Fibroblast of upper back skin (primary cell): ENCODE results near the gene NKIRAS1.
"Not testable (repeated sequence)": the region's sequence is repeated elsewhere in the genome, so short reads cannot be mapped to it uniquely, and the experiment has no call there.

ENCODE experiments used
- DNase-seq: peaks from one replicate; pipeline ENCODE4 v3.0.0-alpha.2; 2013

Gene NKIRAS1

DNA sequence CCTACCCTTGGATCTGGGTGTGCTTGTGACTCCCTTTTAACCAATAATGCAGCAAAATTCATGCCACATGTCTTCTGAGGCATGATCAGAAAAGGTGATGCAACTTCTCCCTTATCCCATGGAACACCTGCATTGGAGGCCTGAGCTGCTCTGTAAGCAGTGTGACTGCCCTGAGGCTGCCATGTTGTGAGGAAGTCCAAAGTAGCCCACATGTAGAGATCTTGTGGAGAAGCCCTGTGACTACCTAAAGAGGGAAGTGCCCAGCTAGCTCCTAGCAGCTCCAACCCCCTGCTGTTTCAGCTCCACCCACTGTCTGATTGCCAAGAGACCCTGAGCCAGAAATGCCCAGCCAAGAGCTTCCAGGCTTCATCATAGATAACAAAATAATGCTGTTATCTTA, 21.9 kb upstream of the NKIRAS1 start:
- no peak for DNase-seq

DNA sequence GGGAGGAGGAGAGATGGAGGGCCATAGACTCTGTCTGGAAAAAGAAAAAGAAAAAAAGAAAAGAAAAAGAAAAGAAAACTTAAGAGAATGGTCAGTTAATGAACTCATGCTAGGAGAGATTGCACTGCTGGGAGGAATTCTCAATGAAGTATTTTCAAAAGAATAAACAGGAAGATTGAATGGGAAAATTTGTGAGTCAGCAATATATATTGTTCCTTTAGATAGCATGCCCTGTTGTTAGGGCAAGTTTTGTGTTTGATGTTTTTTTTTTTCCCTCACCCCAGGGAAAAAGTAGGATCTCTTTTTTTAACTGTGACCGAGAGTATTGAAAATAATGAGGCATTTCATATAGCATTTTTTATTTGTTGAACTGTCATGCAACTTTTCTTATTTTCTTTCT, 20.5 kb upstream of the NKIRAS1 start:
- no peak for DNase-seq

DNA sequence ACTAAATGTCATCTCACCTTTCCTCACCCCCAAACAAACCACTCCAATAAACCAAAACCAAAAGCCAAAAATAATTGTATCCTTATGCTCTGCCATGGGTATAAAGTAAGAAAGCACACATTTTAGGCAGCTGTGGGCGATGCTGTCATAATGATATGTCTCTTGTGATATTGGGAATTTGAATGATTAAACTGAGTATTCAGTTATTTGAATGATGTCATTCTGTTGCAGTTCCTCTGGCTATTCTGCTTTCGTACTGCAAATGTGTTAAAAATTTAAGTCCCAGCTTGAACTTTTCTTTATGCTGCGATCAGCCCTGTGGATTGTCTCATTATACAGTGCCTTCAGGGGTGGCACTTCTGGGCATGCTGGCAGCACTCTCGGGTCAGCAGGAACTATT, 17.5 kb upstream of the NKIRAS1 start:
- no peak for DNase-seq

DNA sequence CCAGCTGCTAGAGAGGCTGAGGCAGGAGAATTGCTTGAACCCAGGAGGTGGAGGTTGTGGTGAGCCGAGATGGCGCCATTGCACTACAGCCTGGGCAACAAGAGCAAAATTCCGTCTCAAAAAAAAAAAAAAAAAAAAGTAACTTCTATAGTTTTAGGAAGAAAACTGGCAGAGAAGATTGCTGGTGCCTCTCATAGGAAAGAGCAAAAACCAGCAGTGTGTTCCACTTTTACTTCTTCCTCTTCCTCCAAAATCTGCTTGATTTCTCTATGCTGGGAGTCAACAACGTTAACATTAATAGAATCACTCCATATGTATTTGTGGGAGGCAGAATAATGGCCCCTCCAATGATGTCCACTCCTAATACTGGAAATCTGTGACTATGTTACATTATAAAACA, 15.8 kb upstream of the NKIRAS1 start:
- DNase-seq = no peak

DNA sequence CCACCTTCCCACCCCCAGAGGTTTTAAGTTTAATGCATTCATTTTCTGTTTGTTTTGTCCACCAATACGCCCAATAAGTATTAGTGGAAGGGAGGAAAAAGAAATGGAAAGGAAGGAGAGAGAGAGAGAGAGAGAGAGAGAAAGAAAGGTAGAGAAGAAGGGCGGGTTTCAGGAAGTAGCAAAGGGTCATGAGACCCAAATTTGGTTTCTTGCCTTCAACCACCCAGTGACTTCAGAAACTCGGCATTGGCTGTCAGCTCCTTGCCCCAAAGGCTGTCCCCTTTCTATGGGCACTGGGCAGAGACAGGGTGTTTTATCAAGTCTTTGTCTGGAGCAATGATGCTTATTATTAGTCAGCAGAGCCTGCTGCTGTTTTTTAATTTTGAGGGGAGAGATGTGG, 14.8 kb upstream of the NKIRAS1 start:
- DNase-seq = no peak

DNA sequence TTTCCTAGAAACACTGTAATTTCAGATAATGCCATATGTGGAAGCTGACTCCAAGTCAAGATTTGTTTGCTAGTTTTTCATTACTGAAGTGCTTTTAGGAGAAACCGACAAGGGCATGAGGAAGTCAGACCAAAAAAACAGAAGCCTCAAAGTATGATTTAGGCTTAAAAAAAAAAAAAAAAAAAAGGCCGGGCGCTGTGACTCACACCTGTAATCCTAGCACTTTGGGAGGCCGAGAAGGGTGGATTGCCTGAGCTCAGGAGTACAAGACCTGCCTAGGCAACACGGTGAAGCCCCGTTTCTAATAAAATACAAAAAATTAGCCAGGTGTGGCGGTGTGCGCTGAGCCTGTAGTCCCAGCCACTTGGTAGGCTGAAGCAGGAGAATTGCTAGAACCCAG, 11.7 kb upstream of the NKIRAS1 start:
- DNase-seq = no peak

DNA sequence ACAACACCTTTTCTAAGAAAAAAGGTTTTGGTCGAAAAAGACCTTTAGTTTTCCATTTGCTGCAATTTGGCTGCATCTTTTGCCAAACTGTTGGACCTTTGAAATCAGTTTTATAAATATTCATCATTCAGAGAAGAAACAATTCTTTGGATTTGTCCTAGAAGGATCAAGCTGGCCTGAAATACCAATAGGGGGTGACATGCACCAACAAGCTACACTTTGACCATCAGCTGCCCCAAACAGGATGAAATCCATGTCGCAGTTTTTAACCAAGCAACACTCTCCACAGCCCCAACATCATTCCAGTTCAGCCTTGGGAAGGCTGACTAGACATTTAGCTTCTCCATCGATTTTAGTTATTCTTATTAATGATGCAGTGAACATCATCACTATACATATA, 9.9 kb upstream of the NKIRAS1 start:
- DNase-seq = no peak

DNA sequence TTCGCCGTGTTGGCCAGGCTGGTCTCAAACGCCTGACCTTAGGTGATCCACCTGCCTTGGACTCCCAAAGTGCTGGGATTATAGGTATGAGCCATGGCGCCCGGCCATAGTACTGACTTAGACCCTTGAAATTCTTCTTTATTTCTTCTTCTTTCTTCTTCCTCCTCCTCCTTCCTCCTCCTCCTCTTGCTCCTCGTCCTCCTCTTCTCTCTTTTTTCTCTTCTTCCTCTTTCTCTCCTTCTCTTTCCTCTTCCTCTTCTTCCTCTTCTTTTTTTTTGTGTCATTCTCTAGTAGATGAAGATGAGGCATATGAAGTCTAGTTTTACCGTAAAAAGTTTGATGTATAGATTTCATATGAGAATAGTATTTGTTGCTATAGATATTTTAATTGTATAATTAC, 9.5 kb upstream of the NKIRAS1 start:
- DNase-seq = no peak

DNA sequence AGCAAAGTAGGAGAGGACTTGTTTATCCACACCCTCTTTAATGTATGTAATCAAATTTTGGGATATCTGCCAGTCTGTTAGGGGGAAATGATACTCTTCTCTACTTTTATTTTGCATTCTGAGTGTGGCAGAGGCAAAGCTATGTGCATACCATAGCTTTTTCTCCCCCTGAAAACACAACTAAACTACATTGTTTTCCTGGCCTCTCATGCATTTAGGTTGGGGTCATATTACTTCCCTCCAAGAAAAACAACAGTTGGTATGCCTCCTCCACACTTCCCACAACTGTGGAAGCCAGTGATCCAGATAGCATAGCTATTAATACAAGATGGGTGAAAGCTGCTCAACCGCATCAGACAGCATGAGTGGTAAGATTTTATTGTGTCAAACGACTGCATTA, 7.0 kb upstream of the NKIRAS1 start:
- peak; percentile 63 for DNase-seq

DNA sequence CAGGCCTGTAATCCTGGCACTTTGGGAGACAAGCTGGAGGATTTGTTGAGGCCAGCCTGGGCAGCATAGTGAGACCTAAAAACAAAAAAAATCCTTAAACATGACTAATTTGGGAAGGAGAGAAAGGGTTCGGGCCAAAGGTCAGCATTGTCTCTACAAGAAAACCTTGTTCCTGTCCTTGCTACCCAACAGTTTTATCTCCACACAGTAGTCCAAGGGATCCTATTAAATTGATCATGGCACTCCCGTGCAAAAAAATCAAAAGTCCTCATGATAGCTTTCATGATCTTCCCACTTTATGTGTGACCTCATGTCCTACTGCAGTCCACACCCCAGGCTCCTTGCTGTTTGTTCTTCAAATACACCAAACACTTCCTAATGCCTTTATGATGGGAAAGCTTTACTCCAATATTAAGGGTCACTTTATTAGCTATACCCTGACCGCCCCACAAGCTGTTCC, 4.3 kb upstream of the NKIRAS1 start:
- no peak for DNase-seq

DNA sequence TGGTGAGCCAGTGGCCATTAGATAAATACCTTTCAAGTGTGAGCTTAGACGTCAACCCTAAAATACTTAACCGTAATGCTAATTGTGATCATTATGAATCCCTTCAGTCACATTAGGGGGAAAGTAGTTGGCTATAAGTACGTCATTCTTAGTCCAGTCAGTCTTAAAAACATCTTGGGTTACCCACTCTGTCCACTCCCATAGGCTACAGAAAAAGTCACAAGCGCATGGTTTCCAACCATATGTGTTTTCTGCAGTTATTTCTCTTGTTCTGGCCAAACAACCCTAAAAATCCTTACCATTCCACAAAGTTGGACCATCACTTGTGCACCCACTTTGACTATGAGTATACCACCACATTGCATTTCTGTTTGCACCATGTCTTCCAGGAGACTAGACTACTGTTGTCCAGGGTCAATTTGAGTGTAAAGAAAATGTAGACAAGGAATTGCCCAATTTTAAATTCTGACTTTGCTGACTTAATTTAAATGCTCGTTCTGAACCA, 3.4 kb upstream of the NKIRAS1 start:
- no peak for DNase-seq

DNA sequence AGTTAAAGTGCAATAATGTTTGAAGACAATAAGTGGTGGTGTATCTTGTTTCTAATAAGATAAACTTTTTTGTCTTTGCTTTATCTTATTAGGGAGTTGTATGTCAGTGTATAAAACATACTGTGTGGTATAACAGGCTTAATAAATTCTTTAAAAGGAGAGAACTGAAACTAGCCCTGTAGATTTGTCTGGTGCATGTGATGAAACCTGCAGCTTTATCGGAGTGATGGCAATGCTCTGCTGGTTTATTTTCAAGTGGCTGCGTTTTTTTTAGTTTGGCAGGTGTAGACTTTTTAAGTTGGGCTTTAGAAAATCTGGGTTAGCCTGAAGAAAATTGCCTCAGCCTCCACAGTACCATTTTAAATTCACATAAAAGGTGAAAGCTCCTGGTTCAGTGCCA, 2.8 kb upstream of the NKIRAS1 start:
- DNase-seq = no peak

DNA sequence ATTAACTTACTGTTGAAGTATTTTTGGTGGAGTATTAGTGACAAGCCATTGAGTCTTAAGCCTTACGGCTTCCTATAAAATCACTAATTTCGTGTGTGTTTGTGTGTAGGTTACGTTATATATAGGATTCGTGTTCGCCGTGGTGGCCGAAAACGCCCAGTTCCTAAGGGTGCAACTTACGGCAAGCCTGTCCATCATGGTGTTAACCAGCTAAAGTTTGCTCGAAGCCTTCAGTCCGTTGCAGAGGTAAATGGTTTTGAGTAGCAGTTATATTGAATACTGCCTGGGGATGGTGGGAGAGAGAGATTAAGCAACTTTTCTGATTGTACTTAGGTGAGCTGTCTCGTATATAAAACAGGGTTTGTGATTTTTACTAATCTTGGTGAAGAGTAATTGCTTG, 1.5 kb upstream of the NKIRAS1 start:
- not testable (repeated sequence) for DNase-seq

DNA sequence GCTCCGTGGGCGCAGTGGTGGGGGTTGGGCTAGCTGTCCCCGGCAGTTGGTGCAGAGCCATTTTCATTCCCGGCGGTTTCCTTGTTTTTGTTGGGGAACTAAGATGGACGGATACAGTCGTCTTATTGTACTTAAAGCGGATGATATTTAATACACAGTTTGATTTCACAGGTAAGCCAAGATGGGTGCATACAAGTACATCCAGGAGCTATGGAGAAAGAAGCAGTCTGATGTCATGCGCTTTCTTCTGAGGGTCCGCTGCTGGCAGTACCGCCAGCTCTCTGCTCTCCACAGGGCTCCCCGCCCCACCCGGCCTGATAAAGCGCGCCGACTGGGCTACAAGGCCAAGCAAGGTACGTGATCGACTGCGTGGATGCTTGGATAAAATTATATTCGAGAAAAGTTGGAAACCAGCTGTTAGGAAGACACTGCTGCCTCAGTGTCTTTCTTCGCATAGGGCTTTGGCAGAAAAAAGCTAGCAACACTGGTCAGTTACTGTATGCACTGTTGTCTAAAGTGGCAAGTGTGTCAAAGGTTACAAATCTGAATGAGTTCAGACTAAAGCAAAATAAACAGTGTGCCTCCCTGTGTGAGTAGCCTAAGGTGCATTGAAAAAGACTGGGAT, 1.0 kb upstream of the NKIRAS1 start:
- peak; percentile 54 for DNase-seq

DNA sequence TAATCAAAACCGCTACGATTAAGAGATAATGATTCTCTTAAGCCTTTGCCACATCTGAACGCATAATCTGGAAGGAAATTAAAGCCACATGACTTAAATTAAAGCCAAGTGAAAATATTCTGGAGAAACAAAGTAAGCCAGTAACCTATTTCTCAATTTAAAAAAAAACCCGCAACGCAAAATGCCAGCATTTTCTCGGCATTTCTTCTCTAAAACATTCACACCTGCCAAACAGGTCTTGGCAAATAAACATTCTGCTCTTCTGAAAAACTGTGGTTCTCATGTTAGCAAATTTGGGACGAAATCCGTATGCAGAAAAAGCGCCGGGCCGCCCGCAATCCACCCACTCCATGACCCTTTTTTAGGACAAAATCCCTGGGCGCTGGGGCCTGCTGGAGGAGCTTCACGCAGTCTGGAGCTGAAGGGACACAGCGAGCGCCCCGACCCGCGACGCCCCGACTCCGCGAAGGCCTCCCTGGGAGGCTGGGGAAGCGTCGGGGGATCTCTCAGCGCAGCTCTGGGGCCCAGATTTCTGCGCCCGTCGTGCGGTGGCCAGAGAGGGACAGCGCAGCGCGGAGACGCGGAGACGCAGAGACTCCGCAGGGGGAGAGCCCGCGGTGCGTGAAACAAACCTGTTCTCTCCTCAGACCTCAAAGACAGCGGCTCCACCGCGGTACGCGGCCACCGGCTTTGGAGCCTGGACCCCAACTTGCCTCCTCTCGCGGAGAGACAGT, 471 bp downstream of the NKIRAS1 start:
- no peak for DNase-seq

DNA sequence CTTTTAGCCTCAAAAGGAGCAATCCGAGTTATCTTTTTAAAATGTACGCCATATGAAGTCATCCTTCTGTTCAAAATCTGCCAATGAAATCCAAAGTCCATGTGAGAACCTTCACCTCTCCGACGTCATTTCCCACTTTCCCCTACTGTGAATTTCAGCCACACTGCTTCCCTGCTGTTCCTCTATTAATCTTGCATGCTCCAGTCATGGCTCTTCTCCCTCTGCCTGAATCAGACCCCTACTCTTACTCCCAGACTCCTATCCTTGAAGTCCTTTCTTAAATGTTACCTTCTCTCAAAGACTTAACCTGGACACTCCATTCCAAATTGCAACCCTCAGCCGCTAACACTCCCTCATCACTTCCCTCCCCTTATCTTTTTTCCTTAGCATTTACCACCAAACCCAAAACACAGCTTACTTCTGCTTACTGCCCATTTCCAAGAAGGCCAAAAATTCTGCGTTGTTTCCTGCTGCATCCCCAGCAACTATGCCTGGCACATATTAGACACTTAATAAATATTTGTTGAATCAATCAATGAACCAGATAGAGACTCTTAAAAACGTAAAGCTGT, 1.2 kb downstream of the NKIRAS1 start:
- peak; percentile 49 for DNase-seq

DNA sequence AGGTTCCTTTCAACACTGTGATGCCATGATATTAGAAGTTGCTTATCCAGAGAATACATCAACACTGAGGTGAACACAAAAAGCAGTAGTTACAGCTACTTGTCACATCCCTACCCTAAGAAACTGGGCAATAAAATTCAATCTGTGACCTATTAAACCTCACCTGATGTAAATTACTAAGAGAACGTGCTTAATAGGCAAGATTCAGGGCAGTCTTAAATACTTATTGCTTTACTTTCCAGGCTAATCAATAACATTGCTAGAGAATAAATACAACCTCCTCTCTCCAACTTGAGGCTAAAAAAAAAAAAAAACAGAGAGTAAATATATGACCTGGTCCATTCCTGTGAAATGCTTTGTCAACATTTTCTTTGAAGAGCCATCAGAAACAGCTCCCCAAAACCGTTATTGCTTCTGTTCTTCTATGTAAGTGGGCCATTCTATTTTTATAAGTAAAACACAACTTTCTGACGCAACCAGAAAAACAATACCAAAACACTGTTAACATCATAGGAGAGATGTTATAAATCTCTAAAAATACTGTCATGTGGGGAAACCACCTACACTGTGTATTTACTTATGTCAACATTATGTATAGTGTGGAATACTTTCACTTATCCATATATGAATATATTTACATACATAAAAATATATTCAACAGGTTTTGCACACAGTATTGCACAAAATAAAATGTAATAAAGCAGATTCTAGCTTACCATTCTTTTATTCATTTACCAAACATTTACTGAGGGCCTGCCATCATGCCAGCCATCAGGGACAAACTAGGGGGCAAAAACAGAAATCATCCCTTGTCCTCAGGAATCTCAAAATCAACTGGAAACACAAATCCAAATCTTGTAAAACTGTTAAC, 2.7 kb downstream of the NKIRAS1 start:
- DNase-seq = no peak

DNA sequence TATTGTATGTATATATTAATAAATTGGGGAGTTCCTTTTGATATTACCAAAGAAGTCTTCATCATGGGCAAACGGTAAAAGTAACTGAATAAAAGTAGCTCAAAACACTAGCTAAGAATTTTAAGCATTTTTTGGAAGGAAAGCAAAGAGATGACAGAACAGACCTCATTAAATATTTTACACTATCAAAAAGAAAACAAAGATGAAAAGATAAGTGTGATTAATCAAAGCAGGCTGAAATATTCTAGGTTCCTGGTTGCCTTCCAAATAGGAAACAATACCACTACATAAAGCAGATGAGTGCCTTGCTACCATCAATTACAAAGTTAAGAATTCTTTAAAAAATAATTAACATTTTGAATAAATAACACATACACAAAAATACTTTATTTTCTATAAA, 3.6 kb downstream of the NKIRAS1 start:
- DNase-seq = no peak

DNA sequence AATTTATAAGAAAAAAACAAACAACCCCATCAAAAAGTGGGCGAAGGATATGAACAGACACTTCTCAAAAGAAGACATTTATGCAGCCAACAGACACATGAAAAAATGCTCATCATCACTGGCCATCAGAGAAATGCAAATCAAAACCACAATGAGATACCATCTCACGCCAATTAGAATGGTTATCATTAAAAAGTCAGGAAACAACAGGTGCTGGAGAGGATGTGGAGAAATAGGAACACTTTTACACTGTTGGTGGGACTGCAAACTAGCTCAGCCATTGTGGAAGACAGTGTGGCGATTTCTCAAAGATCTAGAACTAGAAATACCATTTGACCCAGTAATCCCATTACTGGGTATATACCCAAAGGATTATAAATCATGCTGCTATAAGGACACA, 4.5 kb downstream of the NKIRAS1 start:
- DNase-seq = not testable (repeated sequence)

DNA sequence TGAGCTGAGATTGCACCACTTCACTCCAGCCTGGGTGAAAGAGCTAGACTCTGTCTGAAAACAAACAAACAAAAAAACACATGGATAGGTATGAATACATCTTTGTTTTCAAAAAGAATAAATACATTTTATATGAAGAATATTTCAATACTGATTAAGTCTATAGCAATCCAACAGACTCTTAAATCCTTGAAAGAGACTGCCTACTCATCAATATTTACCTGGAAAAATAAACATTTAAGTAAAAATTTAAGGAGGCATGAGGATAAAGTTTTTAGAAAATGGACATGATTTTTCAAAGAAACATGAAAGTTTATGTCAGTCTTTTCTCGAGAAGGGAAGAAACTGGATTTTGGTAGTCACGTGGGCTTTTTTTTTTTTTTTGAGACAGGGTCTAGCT, 5.4 kb downstream of the NKIRAS1 start:
- DNase-seq = no peak

DNA sequence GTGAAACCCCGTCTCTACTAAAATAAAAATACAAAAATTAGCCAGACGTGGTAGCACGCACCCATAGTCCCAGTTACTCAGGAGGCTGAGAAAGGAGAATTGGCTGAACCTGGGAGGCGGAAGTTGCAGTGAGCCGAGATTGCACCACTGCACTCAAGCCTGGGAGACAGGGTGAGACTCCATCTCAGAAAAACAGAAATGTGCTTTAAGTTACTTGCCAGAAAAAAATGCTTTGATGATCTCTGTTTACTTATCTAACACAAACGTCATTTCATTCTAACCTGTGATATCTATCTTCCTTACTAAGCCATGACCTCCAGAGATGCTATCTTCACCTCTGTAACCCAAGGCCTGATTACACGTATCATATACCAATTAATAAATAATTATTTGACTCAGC, 7.4 kb downstream of the NKIRAS1 start:
- no peak for DNase-seq

DNA sequence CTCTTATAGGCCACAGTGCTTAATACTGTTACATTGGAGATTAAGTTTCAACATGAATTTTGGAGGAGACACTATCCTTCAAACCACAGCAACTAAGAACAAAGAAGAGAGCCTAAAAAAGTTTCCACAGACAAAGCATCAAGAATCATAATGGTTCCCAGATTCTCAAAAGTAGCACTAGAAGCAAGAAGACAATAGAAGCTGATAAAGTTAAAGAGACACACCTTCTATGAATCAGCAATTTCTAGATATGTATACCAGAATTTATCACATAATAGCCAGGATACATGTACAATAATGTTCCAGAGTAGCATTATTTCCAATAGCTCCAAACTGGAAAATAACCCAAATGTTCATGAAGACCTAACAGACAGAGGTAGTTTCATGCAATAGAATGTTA, 12.2 kb downstream of the NKIRAS1 start:
- DNase-seq = no peak

DNA sequence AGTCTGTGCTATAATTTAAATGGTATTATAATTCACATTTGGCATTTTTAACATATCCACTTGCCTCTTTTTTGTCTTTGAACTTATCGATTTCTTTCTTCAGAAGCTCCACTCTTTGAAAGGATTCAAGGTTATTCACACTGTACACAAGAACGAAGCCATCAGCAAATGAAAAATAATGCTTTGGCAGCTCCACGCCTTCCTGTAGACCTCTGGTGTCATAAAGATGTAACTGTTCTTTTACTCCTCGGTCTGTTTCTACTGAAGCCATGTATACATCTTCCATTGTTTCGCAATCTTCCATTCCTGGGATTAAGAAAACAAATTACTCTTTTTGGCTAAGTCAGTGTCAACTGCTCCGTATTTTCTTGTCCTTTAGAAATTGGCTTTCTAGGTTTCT, 16.0 kb downstream of the NKIRAS1 start:
- DNase-seq = peak; percentile 52
